Mammary epithelial cell (primary cell): Measurements from ENCODE around the gene USP14.

ENCODE experiments used
- CTCF ChIP-seq, 2 donors: IDR thresholded peaks in 1 of 2; conservative IDR thresholded peaks in 1 of 2; 2 replicates each; pipeline ENCODE4 v1.5.1; 2011 to 2012; ENCODE audit warnings: inconsistent platforms in 2 of 2, low read length in 2 of 2, mild to moderate bottlenecking in 2 of 2, control low read depth in 1 of 2, low read depth in 1 of 2; ENCODE audit not compliant: insufficient read depth in 1 of 2; ENCODE audit errors: extremely low read depth in 1 of 2
- EZH2 ChIP-seq: IDR thresholded peaks from 2 replicates; pipeline ENCODE4 v1.6.1; 2012; ENCODE audit warnings: low read length, inconsistent platforms, borderline replicate concordance

- TF ChIP-seq CTCF (conservative IDR thresholded peaks at IDR 0.05 in 1 of 2, IDR thresholded peaks at IDR 0.05 in 1 of 2; ENCODE audit: extremely low read depth in 1 of 2, insufficient read depth in 1 of 2, low read depth in 1 of 2, low read length in 2 of 2) = no peak
- TF ChIP-seq EZH2 = no peak
Measured at GRCh38 chr18:135045-135444, 23.3 kb upstream of the USP14 start.
